ENCODE data around the gene UBQLN1.

UBQLN1 gene

GRCh38 chr9:83691492-83691891 lies 16.3 kb downstream of the UBQLN1 start:
- H3K9me2 ChIP-seq (ENCODE audit: low read depth, low read length), result no peaks in the 10 kb centered on the region
- TF ChIP-seq, protein P1, sequence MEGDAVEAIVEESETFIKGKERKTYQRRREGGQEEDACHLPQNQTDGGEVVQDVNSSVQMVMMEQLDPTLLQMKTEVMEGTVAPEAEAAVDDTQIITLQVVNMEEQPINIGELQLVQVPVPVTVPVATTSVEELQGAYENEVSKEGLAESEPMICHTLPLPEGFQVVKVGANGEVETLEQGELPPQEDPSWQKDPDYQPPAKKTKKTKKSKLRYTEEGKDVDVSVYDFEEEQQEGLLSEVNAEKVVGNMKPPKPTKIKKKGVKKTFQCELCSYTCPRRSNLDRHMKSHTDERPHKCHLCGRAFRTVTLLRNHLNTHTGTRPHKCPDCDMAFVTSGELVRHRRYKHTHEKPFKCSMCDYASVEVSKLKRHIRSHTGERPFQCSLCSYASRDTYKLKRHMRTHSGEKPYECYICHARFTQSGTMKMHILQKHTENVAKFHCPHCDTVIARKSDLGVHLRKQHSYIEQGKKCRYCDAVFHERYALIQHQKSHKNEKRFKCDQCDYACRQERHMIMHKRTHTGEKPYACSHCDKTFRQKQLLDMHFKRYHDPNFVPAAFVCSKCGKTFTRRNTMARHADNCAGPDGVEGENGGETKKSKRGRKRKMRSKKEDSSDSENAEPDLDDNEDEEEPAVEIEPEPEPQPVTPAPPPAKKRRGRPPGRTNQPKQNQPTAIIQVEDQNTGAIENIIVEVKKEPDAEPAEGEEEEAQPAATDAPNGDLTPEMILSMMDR (IDR thresholded peaks at IDR 0.05; ENCODE audit: low read length), result no peak
- no peak for TF ChIP-seq EZH2 (IDR thresholded peaks at IDR 0.05; ENCODE audit: borderline replicate concordance, low read length)
- H3K4me2 ChIP-seq (ENCODE audit: low read length), result no peak overlapping the region
- no peaks in the 10 kb centered on the region for H3F3A ChIP-seq (ENCODE audit: insufficient read depth, low read length)
- no peak overlapping the region for H3K27ac ChIP-seq (ENCODE audit: low read depth, low read length, poor library complexity, severe bottlenecking)
- H3K4me1 ChIP-seq (ENCODE audit: insufficient read depth, low read length, severe bottlenecking), result peaks cover 53% of the 10 kb centered on the region
- H3K79me2 ChIP-seq (ENCODE audit: insufficient read depth, low read length), result peaks cover 100% of the 10 kb centered on the region
- H3K4me3 ChIP-seq (ENCODE audit: low read depth, low read length, poor library complexity, severe bottlenecking), result no peak overlapping the region
- H3K9ac ChIP-seq (ENCODE audit: low read length), result no peak overlapping the region
- H3K36me3 ChIP-seq (ENCODE audit: insufficient read depth, low read length), result peaks cover 21% of the 10 kb centered on the region
- H4K20me1 ChIP-seq (ENCODE audit: insufficient read depth, low read length), result no peaks in the 10 kb centered on the region
- H3K9me3 ChIP-seq (ENCODE audit: low read length), result no peaks in the 10 kb centered on the region
- no peak overlapping the region for H2AFZ ChIP-seq (ENCODE audit: low read length)
- H3K27me3 ChIP-seq (ENCODE audit: insufficient read depth, low read length), result no peaks in the 10 kb centered on the region

GRCh38 chr9:83688921-83689320 lies 18.8 kb downstream of the UBQLN1 start:
- Histone ChIP-seq H3K9me3 (ENCODE audit: low read length) (no peaks in the 10 kb centered on the region), H3K4me1 (ENCODE audit: insufficient read depth, low read length, severe bottlenecking) (peaks cover 32% of the 10 kb centered on the region), H4K20me1 (ENCODE audit: insufficient read depth, low read length) (no peaks in the 10 kb centered on the region), H3F3A (ENCODE audit: insufficient read depth, low read length) (no peaks in the 10 kb centered on the region), H2AFZ (ENCODE audit: low read length) (no peak overlapping the region), H3K27me3 (ENCODE audit: insufficient read depth, low read length) (no peaks in the 10 kb centered on the region), H3K79me2 (ENCODE audit: insufficient read depth, low read length) (peaks cover 98% of the 10 kb centered on the region), H3K9ac (ENCODE audit: low read length) (no peak overlapping the region), H3K27ac (ENCODE audit: low read depth, low read length, poor library complexity, severe bottlenecking) (no peak overlapping the region), H3K9me2 (ENCODE audit: low read depth, low read length) (no peaks in the 10 kb centered on the region), H3K4me3 (ENCODE audit: low read depth, low read length, poor library complexity, severe bottlenecking) (no peak overlapping the region), H3K36me3 (ENCODE audit: insufficient read depth, low read length) (peaks cover 23% of the 10 kb centered on the region; the same call in 1 of the 2 replicates), H3K4me2 (ENCODE audit: low read length) (peak overlapping the region; percentile 12; the same call in 1 of the 2 replicates)
- no peak for TF ChIP-seq EZH2 (IDR thresholded peaks at IDR 0.05; ENCODE audit: borderline replicate concordance, low read length)
- TF ChIP-seq, protein P1 (IDR thresholded peaks at IDR 0.05; ENCODE audit: low read length), result no peak

DNA sequence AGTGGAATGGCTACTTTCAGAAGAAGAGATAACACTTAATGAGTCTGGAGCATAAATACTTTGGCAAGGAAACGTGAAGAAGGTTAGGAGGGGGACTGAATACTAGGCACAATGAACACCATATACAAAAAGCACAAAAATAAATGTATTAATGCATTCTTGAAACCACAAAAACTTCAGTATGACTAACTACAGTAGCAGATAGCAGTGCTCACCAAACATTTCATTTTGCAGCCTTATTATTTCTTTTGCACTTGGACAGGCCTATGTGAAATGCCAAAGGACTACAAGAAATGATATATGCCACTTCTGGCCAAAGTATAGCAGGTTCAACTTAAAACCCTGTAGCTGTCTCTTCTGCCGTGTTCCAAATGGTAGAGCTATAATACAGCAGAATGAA lies 26.3 kb downstream of the UBQLN1 start:
- peaks cover 72% of the 10 kb centered on the region for H3K36me3 ChIP-seq (ENCODE audit: insufficient read depth, low read length)
- H4K20me1 ChIP-seq (ENCODE audit: insufficient read depth, low read length), result no peaks in the 10 kb centered on the region; the same call in 1 of the 2 replicates

More for the DNA sequence above, 26.3 kb downstream of the UBQLN1 start:
- no peak overlapping the region for H3K4me2 ChIP-seq (ENCODE audit: low read length)
- no peak overlapping the region for H2AFZ ChIP-seq (ENCODE audit: low read length)
- H3K9ac ChIP-seq (ENCODE audit: low read length), result no peak overlapping the region
- no peaks in the 10 kb centered on the region for H3K4me1 ChIP-seq (ENCODE audit: insufficient read depth, low read length, severe bottlenecking)
- H3F3A ChIP-seq (ENCODE audit: insufficient read depth, low read length), result no peaks in the 10 kb centered on the region
- TF ChIP-seq, protein P1 (IDR thresholded peaks at IDR 0.05; ENCODE audit: low read length), result no peak
- no peak for TF ChIP-seq EZH2 (IDR thresholded peaks at IDR 0.05; ENCODE audit: borderline replicate concordance, low read length)
- no peak overlapping the region for H3K27ac ChIP-seq (ENCODE audit: low read depth, low read length, poor library complexity, severe bottlenecking)
- H3K9me2 ChIP-seq (ENCODE audit: low read depth, low read length), result no peaks in the 10 kb centered on the region
- no peak overlapping the region for H3K4me3 ChIP-seq (ENCODE audit: low read depth, low read length, poor library complexity, severe bottlenecking)
- no peaks in the 10 kb centered on the region for H3K9me3 ChIP-seq (ENCODE audit: low read length)
- H3K27me3 ChIP-seq (ENCODE audit: insufficient read depth, low read length), result no peaks in the 10 kb centered on the region
- H3K79me2 ChIP-seq (ENCODE audit: insufficient read depth, low read length), result peaks cover 56% of the 10 kb centered on the region
